HepG2 (cell line): ENCODE results near the gene NFKB2. TPM values are rescaled to one million over a fixed set of nuclear protein-coding genes. Genes with fewer than 3 reads are reported as not detected.
A peak's percentile ranks its signal among the peaks of the same experiment; 100 is the strongest.

Experiments
- CHCHD3 ChIP-seq: sonication (generic); formaldehyde crosslinking; IDR thresholded peaks from 2 replicates; pipeline ENCODE4 v1.8.0; 2022; ENCODE audit warnings: mild to moderate bottlenecking, missing genetic modification reagents, moderate library complexity
- E2F2 ChIP-seq: sonication (generic); formaldehyde crosslinking; IDR thresholded peaks from 2 replicates; pipeline ENCODE4 v1.4.0; 2020; ENCODE audit warnings: missing genetic modification reagents, borderline replicate concordance
- GATAD1 ChIP-seq: IDR thresholded peaks from 2 replicates; pipeline ENCODE4 v1.6.1; 2016; ENCODE audit warnings: missing genetic modification reagents, missing compliant biosample characterization
- GTF2F1 ChIP-seq: fragments of 150-350 bp; IDR thresholded peaks from 2 replicates; pipeline ENCODE4 v1.6.1; 2014; ENCODE audit warnings: low read length
- HIC2 ChIP-seq: sonication (generic); formaldehyde crosslinking; IDR thresholded peaks from 2 replicates; pipeline ENCODE4 v1.9.0; 2022; ENCODE audit warnings: low read depth, missing genetic modification reagents
- KDM5B ChIP-seq: sonication (generic); formaldehyde crosslinking; IDR thresholded peaks from 2 replicates; pipeline ENCODE4 v1.4.0; 2020; ENCODE audit warnings: missing genetic modification reagents, mild to moderate bottlenecking, borderline replicate concordance
- MXI1 ChIP-seq: IDR thresholded peaks from 3 replicates; pipeline ENCODE4 v1.6.1; 2012; ENCODE audit warnings: low read depth, low read length, inconsistent platforms, borderline replicate concordance
- NFE2 ChIP-seq: sonication (generic); formaldehyde crosslinking; IDR thresholded peaks from 2 replicates; pipeline ENCODE4 v1.4.0; 2020; ENCODE audit warnings: missing genetic modification reagents
- PATZ1 ChIP-seq: sonication (generic); formaldehyde crosslinking; IDR thresholded peaks from 2 replicates; pipeline ENCODE4 v1.4.0; 2020; ENCODE audit warnings: missing genetic modification reagents
- POLR2G ChIP-seq: fragments of 200-400 bp; formaldehyde crosslinking; IDR thresholded peaks from 2 replicates; pipeline ENCODE4 v1.6.1; 2018; ENCODE audit warnings: mild to moderate bottlenecking, low read depth, low read length, moderate library complexity
- RFXAP ChIP-seq: sonication (generic); formaldehyde crosslinking; IDR thresholded peaks from 2 replicates; pipeline ENCODE4 v1.4.0; 2020; ENCODE audit warnings: missing genetic modification reagents, borderline replicate concordance
- SALL2 ChIP-seq: sonication (generic); formaldehyde crosslinking; IDR thresholded peaks from 2 replicates; pipeline ENCODE4 v1.8.1; 2023; ENCODE audit warnings: mild to moderate bottlenecking, missing genetic modification reagents, inconsistent platforms
- SAP130 ChIP-seq: IDR thresholded peaks from 2 replicates; pipeline ENCODE4 v1.6.1; 2016; ENCODE audit warnings: low read depth
- SMC3 ChIP-seq: IDR thresholded peaks from 2 replicates; pipeline ENCODE4 v1.6.1; 2011; ENCODE audit warnings: low read length, improper control_type of control experiment
- THAP7 ChIP-seq: sonication (generic); formaldehyde crosslinking; IDR thresholded peaks from 2 replicates; pipeline ENCODE4 v1.8.1; 2023; ENCODE audit warnings: mild to moderate bottlenecking, missing genetic modification reagents
- ZBTB7B ChIP-seq: sonication (generic); formaldehyde crosslinking; IDR thresholded peaks from 2 replicates; pipeline ENCODE4 v1.4.0; 2020; ENCODE audit warnings: missing genetic modification reagents
- ZNF749 ChIP-seq: sonication (generic); formaldehyde crosslinking; IDR thresholded peaks from 2 replicates; pipeline ENCODE4 v1.8.0; 2022; ENCODE audit warnings: mild to moderate bottlenecking, missing genetic modification reagents, moderate library complexity, borderline replicate concordance
- polyA plus RNA-seq, 8 experiments: library from polyadenylated mRNA; depleted of rRNA in 3 of 8; stranded (reverse) in 7 of 8; unstranded in 1 of 8; fragments of >200 nt; fragmentation: Illumina TruSeq in 4 of 8; extraction: Trizol in 4 of 8; gene quantifications; 2 replicates each; pipeline versions ENCODE4 v1.2.1 to v1.2.3, GENCODE V29; 2011 to 2016; ENCODE audit warnings: low read depth in 4 of 8, missing spikeins in 1 of 8, mixed read lengths in 1 of 8; ENCODE audit not compliant: insufficient read depth in 1 of 8
- total RNA-seq, 5 experiments: library from RNA; depleted of rRNA; stranded (reverse); fragments of >200 nt; fragmentation: Illumina TruSeq; extraction: Trizol; gene quantifications; 2 replicates each; pipeline ENCODE4 v1.2.3, GENCODE V29; 2016; ENCODE audit warnings: low read depth in 1 of 5
- TF ChIP-seq, protein P1 (sequence below): sonication (generic); formaldehyde crosslinking; IDR thresholded peaks from 2 replicates; pipeline ENCODE4 v1.4.0; 2020; ENCODE audit warnings: mild to moderate bottlenecking, low read depth, missing genetic modification reagents
- TF ChIP-seq, protein P2 (sequence below): sonication (generic); formaldehyde crosslinking; IDR thresholded peaks from 2 replicates; pipeline ENCODE4 v1.4.0; 2020; ENCODE audit warnings: missing genetic modification reagents; ENCODE audit errors: not compliant biosample characterization

The NFKB2 gene
- total and polyA plus RNA-seq, 2 of the 13 experiments (the other 11 are each of a cell fraction or from before 2014, with no cell fraction given) = 7.7 to 12.5 TPM

GRCh38 chr10:102394079-102394800 is 1.3 kb upstream of the NFKB2 start (continued):
- TF ChIP-seq, protein P1, sequence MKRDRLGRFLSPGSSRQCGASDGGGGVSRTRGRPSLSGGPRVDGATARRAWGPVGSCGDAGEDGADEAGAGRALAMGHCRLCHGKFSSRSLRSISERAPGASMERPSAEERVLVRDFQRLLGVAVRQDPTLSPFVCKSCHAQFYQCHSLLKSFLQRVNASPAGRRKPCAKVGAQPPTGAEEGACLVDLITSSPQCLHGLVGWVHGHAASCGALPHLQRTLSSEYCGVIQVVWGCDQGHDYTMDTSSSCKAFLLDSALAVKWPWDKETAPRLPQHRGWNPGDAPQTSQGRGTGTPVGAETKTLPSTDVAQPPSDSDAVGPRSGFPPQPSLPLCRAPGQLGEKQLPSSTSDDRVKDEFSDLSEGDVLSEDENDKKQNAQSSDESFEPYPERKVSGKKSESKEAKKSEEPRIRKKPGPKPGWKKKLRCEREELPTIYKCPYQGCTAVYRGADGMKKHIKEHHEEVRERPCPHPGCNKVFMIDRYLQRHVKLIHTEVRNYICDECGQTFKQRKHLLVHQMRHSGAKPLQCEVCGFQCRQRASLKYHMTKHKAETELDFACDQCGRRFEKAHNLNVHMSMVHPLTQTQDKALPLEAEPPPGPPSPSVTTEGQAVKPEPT (CRISPR knock-in tag) = 0 out of 2 replicates have a peak, but pooled peaks have one; percentile 34
- TF ChIP-seq GTF2F1 (no peak), ZBTB7B (CRISPR knock-in tag) (peak; percentile 38), POLR2G (peak; percentile 60), NFE2 (no peak), SALL2 (CRISPR knock-in tag) (peak; percentile 27; the same call in 1 of the 2 replicates), THAP7 (CRISPR knock-in tag) (0 out of 2 replicates have a peak, but pooled peaks have one; percentile 41), E2F2 (CRISPR knock-in tag) (0 out of 2 replicates have a peak, but pooled peaks have one; percentile 32), PATZ1 (peak; percentile 99), RFXAP (CRISPR knock-in tag) (peak; percentile 93; the same call in 1 of the 2 replicates), CHCHD3 (no peak), KDM5B (CRISPR knock-in tag) (peak; percentile 64), MXI1 (peak; percentile 26; the same call in 1 of the 3 replicates), ZNF749 (CRISPR knock-in tag) (no peak; the same call in 1 of the 2 replicates), GATAD1 (CRISPR knock-in tag) (peak; percentile 55), HIC2 (CRISPR knock-in tag) (no peak; the same call in 1 of the 2 replicates), SAP130 (peak; percentile 94), SMC3 (peak; percentile 38; the same call in 1 of the 2 replicates)
- TF ChIP-seq, protein P2, sequence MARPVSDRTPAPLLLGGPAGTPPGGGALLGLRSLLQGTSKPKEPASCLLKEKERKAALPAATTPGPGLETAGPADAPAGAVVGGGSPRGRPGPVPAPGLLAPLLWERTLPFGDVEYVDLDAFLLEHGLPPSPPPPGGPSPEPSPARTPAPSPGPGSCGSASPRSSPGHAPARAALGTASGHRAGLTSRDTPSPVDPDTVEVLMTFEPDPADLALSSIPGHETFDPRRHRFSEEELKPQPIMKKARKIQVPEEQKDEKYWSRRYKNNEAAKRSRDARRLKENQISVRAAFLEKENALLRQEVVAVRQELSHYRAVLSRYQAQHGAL = no peak
